Measurements from ENCODE around the gene IGF2BP3. TPM values are rescaled to one million over a fixed set of nuclear protein-coding genes. Genes with fewer than 3 reads are reported as not detected.
"Not testable (repeated sequence)": the region's sequence is repeated elsewhere in the genome, so short reads cannot be mapped to it uniquely, and the experiment has no call there.

The IGF2BP3 gene
- total RNA-seq, 4 donors from 2014 or later: 1.1 TPM; not detected in 3

- Histone ChIP-seq H3K27me3 (no peaks in the 10 kb centered on the region), H3K4me3 (no peak overlapping the region), H3K27ac (no peak overlapping the region), H3K9me3 (no peaks in the 10 kb centered on the region), H3K4me1 (no peaks in the 10 kb centered on the region), H3K36me3 (no peaks in the 10 kb centered on the region)
- DNase-seq: no peak
- TF ChIP-seq POLR2A (IDR thresholded peaks at IDR 0.05) (no peak), CTCF (IDR thresholded peaks at IDR 0.05) (no peak)
These were observed 55.1 kb downstream of the IGF2BP3 start for GRCh38 chr7:23415198-23415597.

GRCh38 chr7:23410446-23411183, 59.7 kb downstream of the IGF2BP3 start:
- Histone ChIP-seq H3K36me3 (no peaks in the 10 kb centered on the region), H3K4me3 (no peak overlapping the region), H3K27ac (no peak overlapping the region), H3K27me3 (no peaks in the 10 kb centered on the region), H3K4me1 (no peaks in the 10 kb centered on the region), H3K9me3 (no peaks in the 10 kb centered on the region)
- DNase-seq: no peak
- TF ChIP-seq CTCF (IDR thresholded peaks at IDR 0.05): no peak
- TF ChIP-seq POLR2A (IDR thresholded peaks at IDR 0.05): no peak

GRCh38 chr7:23406564-23406963, 63.7 kb downstream of the IGF2BP3 start:
- not testable (repeated sequence) for H3K4me3 ChIP-seq, H3K9me3 ChIP-seq, H3K27ac ChIP-seq, DNase-seq, H3K36me3 ChIP-seq, H3K27me3 ChIP-seq, H3K4me1 ChIP-seq

- Histone ChIP-seq H3K4me3 (no peak overlapping the region), H3K9me3 (no peaks in the 10 kb centered on the region), H3K4me1 (no peaks in the 10 kb centered on the region), H3K27ac (no peak overlapping the region), H3K36me3 (no peaks in the 10 kb centered on the region), H3K27me3 (no peaks in the 10 kb centered on the region)
- TF ChIP-seq CTCF (IDR thresholded peaks at IDR 0.05): no peak
- no peak for TF ChIP-seq POLR2A (IDR thresholded peaks at IDR 0.05)
- DNase-seq: no peak
These were observed 65.1 kb downstream of the IGF2BP3 start for GRCh38 chr7:23405240-23405618.

GRCh38 chr7:23404546-23405239, 65.6 kb downstream of the IGF2BP3 start:
- H3K4me3 ChIP-seq: no peak overlapping the region
- H3K27me3 ChIP-seq: no peaks in the 10 kb centered on the region
- DNase-seq: no peak
- no peaks in the 10 kb centered on the region for H3K4me1 ChIP-seq
- no peaks in the 10 kb centered on the region for H3K36me3 ChIP-seq
- H3K9me3 ChIP-seq: no peaks in the 10 kb centered on the region
- no peak for TF ChIP-seq POLR2A (IDR thresholded peaks at IDR 0.05)
- TF ChIP-seq CTCF (IDR thresholded peaks at IDR 0.05): no peak
- no peak overlapping the region for H3K27ac ChIP-seq

- H3K27me3 ChIP-seq: no peaks in the 10 kb centered on the region
- H3K9me3 ChIP-seq: no peaks in the 10 kb centered on the region
- TF ChIP-seq POLR2A (IDR thresholded peaks at IDR 0.05) (no peak), CTCF (IDR thresholded peaks at IDR 0.05) (no peak)
- DNase-seq: no peak
- H3K4me1 ChIP-seq: no peaks in the 10 kb centered on the region
- H3K36me3 ChIP-seq: no peaks in the 10 kb centered on the region
- H3K27ac ChIP-seq: no peak overlapping the region
- no peak overlapping the region for H3K4me3 ChIP-seq
These were observed 66.3 kb downstream of the IGF2BP3 start for GRCh38 chr7:23403970-23404369.

- not testable (repeated sequence) for H3K36me3 ChIP-seq, H3K27ac ChIP-seq
These were observed 72.2 kb downstream of the IGF2BP3 start for GRCh38 chr7:23398090-23398489.

More at GRCh38 chr7:23398090-23398489, 72.2 kb downstream of the IGF2BP3 start:
- not testable (repeated sequence) for H3K4me3 ChIP-seq, DNase-seq, H3K27me3 ChIP-seq, H3K9me3 ChIP-seq, H3K4me1 ChIP-seq
